Tibial nerve (tissue), 3 donors: Measurements from ENCODE around the gene ETV6.

Experiments used
- CTCF ChIP-seq, 5 experiments: fragments of 200-600 bp in 3 of 5; fragments of 450-650 bp in 2 of 5; sonication (generic) in 3 of 5; IDR thresholded peaks; one replicate each; pipeline ENCODE4 v1.5.1; 2016 to 2019; ENCODE audit warnings: antibody characterized with exemption in 5 of 5, mild to moderate bottlenecking in 3 of 5, moderate library complexity in 2 of 5
- POLR2A ChIP-seq, 2 donors: fragments of 450-650 bp; IDR thresholded peaks; one replicate each; pipeline ENCODE4 v1.6.1; 2017; ENCODE audit warnings: antibody characterized with exemption in 2 of 2, mild to moderate bottlenecking in 2 of 2, moderate library complexity in 2 of 2

- no peak for TF ChIP-seq CTCF (IDR thresholded peaks at IDR 0.05)
- no peak for TF ChIP-seq POLR2A (IDR thresholded peaks at IDR 0.05)
These were observed 82.0 kb downstream of the ETV6 start for GRCh38 chr12:11731455-11731854.
